Keratinocyte (primary cell): ENCODE data around the gene ANKRD34A. TPM values are rescaled to one million over a fixed set of nuclear protein-coding genes. Genes with fewer than 3 reads are reported as not detected.

Experiments used
- DNase-seq: peaks from one replicate; pipeline ENCODE4 v3.0.0-alpha.2; 2011; ENCODE audit warnings: low read depth, missing footprints, low spot score
- FAIRE-seq: peaks from 2 replicates; lab custom pipeline; 2011; peaks lifted over from hg19 to GRCh38; lab: Jason Lieb, UNC
- H2AFZ ChIP-seq: 2 replicates; pipeline ENCODE4 v1.6.0; 2012; ENCODE audit warnings: low read length, control low read depth, inconsistent platforms; ENCODE audit not compliant: control insufficient read depth
- H3K27ac ChIP-seq: 2 replicates; pipeline ENCODE4 v1.5.1; 2011; ENCODE audit warnings: low read length; ENCODE audit not compliant: control insufficient read depth, insufficient read depth
- H3K27me3 ChIP-seq: 3 replicates; pipeline ENCODE4 v1.6.0; 2011; ENCODE audit warnings: low read length; ENCODE audit not compliant: control insufficient read depth, insufficient read depth; ENCODE audit errors: extremely low read depth
- H3K36me3 ChIP-seq, 2 experiments: 2 replicates in 1 of 2; 3 replicates in 1 of 2; pipeline ENCODE4 v1.5.1; 2011; ENCODE audit warnings: low read length in 2 of 2, mild to moderate bottlenecking in 1 of 2; ENCODE audit not compliant: control insufficient read depth in 2 of 2, insufficient read depth in 2 of 2; ENCODE audit errors: extremely low read depth in 1 of 2
- H3K4me1 ChIP-seq: 3 replicates; pipeline ENCODE4 v1.5.1; 2011; ENCODE audit warnings: low read length; ENCODE audit not compliant: control insufficient read depth, insufficient read depth; ENCODE audit errors: extremely low read depth
- H3K4me2 ChIP-seq: 3 replicates; pipeline ENCODE4 v1.6.0; 2011; ENCODE audit warnings: low read depth, low read length; ENCODE audit not compliant: control insufficient read depth, insufficient read depth; ENCODE audit errors: extremely low read depth
- H3K4me3 ChIP-seq, 3 experiments: fragments of 200-600 bp in 1 of 3; sonication (generic) in 1 of 3; 2 replicates in 2 of 3; 3 replicates in 1 of 3; pipeline ENCODE4 v1.5.1; 2011 to 2016; ENCODE audit warnings: low read length in 3 of 3, mild to moderate bottlenecking in 3 of 3, control low read depth in 2 of 3, inconsistent platforms in 1 of 3, low read depth in 1 of 3, mixed read lengths in 1 of 3, mixed run types in 1 of 3, moderate library complexity in 1 of 3; ENCODE audit not compliant: control insufficient read depth in 2 of 3, insufficient read depth in 2 of 3; ENCODE audit errors: extremely low read depth in 1 of 3
- H3K79me2 ChIP-seq: 2 replicates; pipeline ENCODE4 v1.6.0; 2012; ENCODE audit warnings: low read length; ENCODE audit not compliant: control insufficient read depth, insufficient read depth
- H3K9ac ChIP-seq: 3 replicates; pipeline ENCODE4 v1.6.0; 2011; ENCODE audit warnings: low read length; ENCODE audit not compliant: control insufficient read depth, insufficient read depth; ENCODE audit errors: extremely low read depth
- H3K9me1 ChIP-seq: 3 replicates; pipeline ENCODE4 v1.6.0; 2011; ENCODE audit warnings: low read length; ENCODE audit not compliant: control insufficient read depth, insufficient read depth; ENCODE audit errors: extremely low read depth
- H3K9me3 ChIP-seq: 2 replicates; pipeline ENCODE4 v1.5.1; 2012; ENCODE audit warnings: low read depth, low read length; ENCODE audit not compliant: control insufficient read depth
- H4K20me1 ChIP-seq: 3 replicates; pipeline ENCODE4 v1.6.0; 2011; ENCODE audit warnings: low read length; ENCODE audit not compliant: control insufficient read depth, insufficient read depth; ENCODE audit errors: extremely low read depth
- CTCF ChIP-seq, 3 experiments: IDR thresholded peaks in 1 of 3; conservative IDR thresholded peaks in 1 of 3; optimal IDR thresholded peaks in 1 of 3; 2 replicates in 2 of 3; 3 replicates in 1 of 3; pipeline versions ENCODE3 to v1.5.1; 2011; ENCODE audit warnings: low read length in 3 of 3, mild to moderate bottlenecking in 3 of 3, moderate library complexity in 2 of 3, control low read depth in 1 of 3, inconsistent platforms in 1 of 3; ENCODE audit not compliant: insufficient read depth in 2 of 3; ENCODE audit errors: extremely low read depth in 1 of 3
- EZH2 ChIP-seq: IDR thresholded peaks from one replicate; pipeline ENCODE4 v1.6.1; 2012; ENCODE audit warnings: inconsistent platforms, mild to moderate bottlenecking, low read length, moderate library complexity
- dilution Hi-C: fragments of 300-500 bp; cut with MboI; formaldehyde crosslinking; loops from one replicate; pipeline ENCODE4 v1.7.0; 2020; ENCODE audit warnings: low sequenced_read_pairs; ENCODE audit not compliant: extremely low pct_ligation_motif_present
- polyA plus RNA-seq, 5 experiments: library from polyadenylated mRNA; depleted of rRNA in 3 of 5; stranded (reverse) in 3 of 5; stranded (forward) in 1 of 5; unstranded in 1 of 5; fragments of >200 nt; gene quantifications; 1 replicate in 1 of 5; 2 replicates in 3 of 5; 3 replicates in 1 of 5; pipeline versions ENCODE4 v1.2.1 to v1.2.3, GENCODE V29; 2011 to 2012; ENCODE audit warnings: missing spikeins in 2 of 5, low read depth in 1 of 5, low replicate concordance in 1 of 5

The ANKRD34A gene
- polyA plus RNA-seq, 1 donor (not counting 4 experiments of a cell fraction or from before 2014, with no cell fraction given), result 0.83 TPM

- H3K9me3 ChIP-seq, result no peaks in the 10 kb centered on the region
- H3K4me2 ChIP-seq, result no peak overlapping the region
- H3K27ac ChIP-seq, result no peak overlapping the region
- H3K4me1 ChIP-seq, result peaks cover 18% of the 10 kb centered on the region
- H3K27me3 ChIP-seq, result no peaks in the 10 kb centered on the region
- H3K36me3 ChIP-seq, result no peaks in the 10 kb centered on the region
- FAIRE-seq (no peak), DNase-seq (no peak)
- H3K9ac ChIP-seq, result no peak overlapping the region
- no peak overlapping the region for H2AFZ ChIP-seq
- no peak for TF ChIP-seq CTCF (optimal IDR thresholded peaks at IDR 0.05 in 1 of 3, IDR thresholded peaks at IDR 0.05 in 1 of 3, conservative IDR thresholded peaks at IDR 0.05 in 1 of 3; ENCODE audit: extremely low read depth in 1 of 3, insufficient read depth in 2 of 3, low read length in 3 of 3)
- no peak for TF ChIP-seq EZH2
- dilution Hi-C loops, result no loop called here
- H3K79me2 ChIP-seq, result no peaks in the 10 kb centered on the region
- H3K4me3 ChIP-seq, result no peak overlapping the region
- no peaks in the 10 kb centered on the region for H4K20me1 ChIP-seq
- no peaks in the 10 kb centered on the region for H3K9me1 ChIP-seq
Measured at GRCh38 chr1:145967288-145967687, 2.9 kb upstream of the ANKRD34A start.

GRCh38 chr1:145965119-145965744 lies 857 bp upstream of the ANKRD34A start:
- dilution Hi-C loops, result no loop called here
- Histone ChIP-seq H2AFZ (peak overlapping the region; percentile 93), H3K9me1 (no peaks in the 10 kb centered on the region), H3K4me1 (peaks cover 35% of the 10 kb centered on the region), H3K4me3 (peak overlapping the region; percentile 57 to 82 (median 77)), H4K20me1 (no peaks in the 10 kb centered on the region), H3K4me2 (peak overlapping the region; percentile 92), H3K27ac (peak overlapping the region; percentile 66), H3K9ac (peak overlapping the region; percentile 79), H3K79me2 (no peaks in the 10 kb centered on the region), H3K36me3 (no peaks in the 10 kb centered on the region), H3K27me3 (peaks cover 2% of the 10 kb centered on the region), H3K9me3 (no peaks in the 10 kb centered on the region)
- TF ChIP-seq EZH2 (no peak), CTCF (optimal IDR thresholded peaks at IDR 0.05 in 1 of 3, IDR thresholded peaks at IDR 0.05 in 1 of 3, conservative IDR thresholded peaks at IDR 0.05 in 1 of 3; ENCODE audit: extremely low read depth in 1 of 3, insufficient read depth in 2 of 3, low read length in 3 of 3) (no peak)
- DNase-seq (no peak), FAIRE-seq (no peak)
